ENCODE measurements around the gene RNF145.
"Not testable (repeated sequence)": the region's sequence is repeated elsewhere in the genome, so short reads cannot be mapped to it uniquely, and the experiment has no call there.

Gene RNF145

DNA sequence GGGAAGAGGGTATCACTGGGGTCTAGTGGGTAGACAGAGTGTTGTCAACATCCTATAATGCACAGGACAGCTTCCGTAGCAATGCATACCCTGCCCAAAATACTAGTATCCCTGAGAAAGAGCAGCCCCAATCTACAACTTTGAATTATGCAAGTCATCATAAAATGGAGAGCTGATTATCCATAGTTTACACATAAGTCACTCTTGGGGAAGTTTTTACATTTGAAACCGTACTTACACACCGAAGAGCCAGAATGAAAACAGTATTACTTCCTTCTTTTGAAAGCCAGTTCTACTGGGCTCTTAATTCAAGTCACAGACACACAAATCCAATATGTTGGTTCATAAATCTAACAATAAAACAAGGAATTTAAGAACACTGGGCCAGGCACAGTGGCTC, 21.6 kb downstream of the RNF145 start:
- no peak for DNase-seq

DNA sequence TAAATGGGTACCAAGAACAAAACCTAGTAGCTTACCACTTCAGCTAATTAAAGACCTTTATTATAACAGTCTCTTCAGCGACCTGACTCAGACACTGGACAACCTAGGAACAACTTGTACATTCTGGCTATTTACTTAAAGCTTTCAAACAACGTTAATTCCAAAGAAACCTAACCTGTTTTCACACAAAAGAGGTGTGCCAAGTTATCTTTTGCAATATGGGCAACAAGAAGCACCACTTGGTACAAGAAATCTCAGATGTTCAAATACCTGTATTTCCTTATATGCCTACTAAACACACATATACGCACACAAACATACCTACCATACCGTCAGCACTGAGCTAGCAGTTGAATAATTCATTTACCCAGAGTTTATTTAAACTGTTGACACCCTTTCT, 23.0 kb downstream of the RNF145 start:
- no peak for DNase-seq

DNA sequence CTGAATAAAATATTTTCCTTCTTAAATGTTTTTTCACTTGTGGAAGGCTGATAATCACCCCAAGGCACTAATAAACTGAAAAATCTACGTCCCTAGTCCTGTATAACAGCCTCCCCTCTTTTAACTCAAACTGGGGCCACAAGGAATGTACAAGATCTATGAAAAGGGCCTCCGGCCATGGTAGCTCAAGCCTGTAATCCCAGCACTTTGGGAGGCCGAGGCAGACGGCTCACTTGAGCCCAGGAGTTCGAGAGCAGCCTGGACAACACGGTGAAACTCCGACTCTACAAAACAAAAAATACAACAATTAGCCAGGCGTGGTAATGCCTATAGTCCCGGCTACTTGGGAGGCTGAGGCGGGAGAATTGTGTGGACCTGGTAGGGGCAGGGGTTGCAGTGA, 23.6 kb downstream of the RNF145 start:
- no peak for DNase-seq

DNA sequence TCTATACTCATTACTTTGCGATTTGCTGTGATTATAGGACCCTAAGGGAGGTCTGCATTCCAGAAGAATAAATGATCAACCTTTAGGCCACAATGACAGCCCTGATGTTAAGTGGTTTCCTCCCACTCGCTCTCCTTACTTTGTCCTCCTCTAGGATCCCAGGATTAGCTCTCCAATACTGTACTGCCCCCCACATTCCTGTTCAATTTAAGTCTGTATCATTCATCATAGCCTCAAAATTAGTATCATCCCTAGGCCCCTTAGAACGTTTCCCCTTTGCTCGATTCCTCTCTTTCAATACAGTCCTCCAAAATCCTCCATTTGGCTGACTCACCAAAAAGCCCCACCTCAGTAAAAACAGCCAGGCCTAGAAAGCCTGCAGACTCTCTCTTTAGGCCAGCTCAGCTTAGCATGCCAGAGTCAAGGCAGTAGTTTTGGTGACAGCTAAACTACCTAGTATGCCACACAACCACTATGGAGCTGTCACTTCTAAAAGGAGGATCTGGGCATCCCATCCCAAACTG, 24.4 kb downstream of the RNF145 start:
- no peak for DNase-seq

DNA sequence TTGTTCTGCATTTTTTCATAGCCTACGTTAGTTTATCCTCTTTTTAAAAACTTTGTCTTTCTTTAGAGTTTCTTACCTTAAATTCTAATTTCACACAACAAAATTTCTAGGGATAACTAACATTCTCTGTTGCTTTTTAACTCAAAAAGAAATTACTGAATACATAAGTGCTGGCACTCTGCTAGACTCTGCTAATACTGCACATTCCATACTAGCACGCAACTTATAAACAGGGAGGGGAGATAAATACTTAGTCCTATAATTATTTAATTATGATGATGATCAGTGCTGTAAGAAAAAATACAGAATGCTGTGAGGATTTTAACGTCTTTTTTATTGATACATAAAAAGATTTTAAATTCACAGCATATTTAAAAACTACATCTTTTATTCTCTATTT, 25.1 kb downstream of the RNF145 start:
- DNase-seq, result no peak

DNA sequence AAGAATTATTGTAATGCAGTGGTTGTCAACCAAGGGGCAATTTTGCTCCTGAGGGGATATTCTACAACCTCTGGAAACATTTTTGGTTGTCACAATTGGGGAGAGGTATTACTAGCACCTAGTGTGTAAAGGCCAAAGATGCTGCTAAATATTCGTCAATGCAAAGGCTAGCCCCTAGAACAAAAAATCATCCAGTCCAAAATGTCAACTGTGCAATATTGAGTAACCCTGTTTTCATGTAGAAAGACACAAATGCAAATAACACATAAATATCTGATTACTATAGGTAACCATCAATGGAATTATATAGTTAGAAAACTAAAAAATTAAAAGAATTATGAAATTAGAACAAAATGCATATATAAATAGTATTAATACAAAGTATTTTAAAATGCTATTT, 26.1 kb downstream of the RNF145 start:
- no peak for DNase-seq

DNA sequence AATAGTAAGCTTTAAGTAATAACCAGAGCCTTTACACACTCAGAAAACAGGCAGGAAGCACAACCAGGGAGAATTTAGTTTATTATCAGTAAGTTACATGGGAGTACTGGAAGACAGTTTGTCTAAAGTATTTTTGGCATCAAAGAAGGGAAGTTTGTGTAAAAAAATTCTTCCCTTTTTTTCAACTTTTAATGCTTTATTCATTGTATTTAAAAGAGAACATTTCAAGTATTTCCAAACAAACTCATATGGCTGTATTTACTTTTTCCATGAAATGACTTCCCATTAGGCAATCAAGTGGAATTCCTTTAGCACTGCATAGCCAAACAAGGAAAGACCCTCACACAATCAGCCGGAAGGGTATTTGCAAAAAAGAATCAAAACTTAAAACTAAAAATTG, 26.7 kb downstream of the RNF145 start:
- no peak for DNase-seq

DNA sequence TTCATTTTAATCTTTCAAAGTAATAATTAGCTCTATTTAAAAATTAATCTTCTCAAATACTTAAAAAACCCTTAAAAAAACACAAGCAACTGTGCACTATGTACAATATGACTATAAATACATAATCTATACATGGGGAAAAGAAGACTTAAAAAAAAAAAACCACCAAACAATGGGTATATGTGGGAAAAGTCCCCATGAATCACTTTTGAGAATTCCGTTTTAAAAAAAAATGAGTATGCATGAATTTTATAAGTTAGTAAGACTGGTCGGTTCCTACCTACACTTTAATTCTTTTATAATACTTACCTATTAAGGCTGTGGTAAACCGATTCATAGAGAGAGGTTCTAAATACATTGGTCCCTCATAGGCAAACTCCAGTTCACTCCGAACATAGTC, 27.7 kb downstream of the RNF145 start:
- no peak for DNase-seq

DNA sequence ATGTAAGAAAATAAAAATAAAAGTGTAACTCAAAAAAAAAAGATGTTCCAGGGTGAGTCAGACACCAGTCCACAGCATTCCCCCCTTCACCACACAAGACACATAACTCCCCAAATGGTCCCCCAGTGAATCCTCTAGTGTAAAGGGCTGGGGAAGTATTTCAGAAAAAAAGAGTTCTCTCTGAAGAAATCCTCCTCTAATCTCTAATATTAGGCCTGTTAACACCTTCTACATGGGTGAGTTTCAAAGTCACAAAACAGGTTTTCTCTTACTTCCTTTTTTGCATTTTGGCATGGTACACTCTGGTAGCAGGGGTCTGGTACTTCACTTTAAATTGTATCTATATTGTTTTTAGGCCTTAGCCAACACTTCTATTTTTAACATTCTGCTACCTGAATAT, 28.2 kb downstream of the RNF145 start:
- no peak for DNase-seq

DNA sequence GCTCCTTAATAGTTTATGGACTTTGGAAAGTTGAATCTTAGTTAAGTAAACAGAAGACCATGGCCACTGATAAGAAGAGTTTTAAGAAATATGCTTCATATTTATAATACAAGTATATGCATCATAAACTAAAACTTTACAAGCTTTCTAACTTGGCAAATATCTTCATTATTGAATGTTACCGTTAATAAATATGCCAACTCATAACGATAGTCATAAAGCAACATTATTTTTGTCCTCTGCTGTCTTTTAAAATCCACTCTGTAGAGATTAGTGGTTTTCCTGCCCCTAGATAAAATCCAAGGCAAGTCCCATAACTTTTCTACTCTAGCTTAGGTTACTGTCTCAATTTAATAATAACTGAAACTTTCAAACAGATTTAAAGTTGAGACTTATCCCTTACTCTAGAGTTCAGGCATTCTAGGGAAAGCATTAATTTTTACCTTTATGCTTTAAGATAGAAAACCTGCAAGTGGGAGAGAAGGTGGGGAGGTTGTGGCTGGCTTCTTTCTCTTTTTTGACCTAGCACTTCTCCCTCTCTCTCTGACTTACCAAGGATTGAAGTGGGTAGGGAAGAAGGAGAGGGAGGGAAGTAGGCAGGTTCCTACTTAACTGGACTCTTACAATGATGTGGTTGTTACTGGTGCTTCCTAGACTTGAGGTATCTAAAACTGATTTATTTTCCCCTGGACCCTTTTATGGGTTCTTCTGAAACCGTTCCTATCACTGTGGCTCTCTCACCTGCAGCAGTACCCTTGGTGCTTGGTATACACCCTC, 29.6 kb downstream of the RNF145 start:
- DNase-seq, result no peak

DNA sequence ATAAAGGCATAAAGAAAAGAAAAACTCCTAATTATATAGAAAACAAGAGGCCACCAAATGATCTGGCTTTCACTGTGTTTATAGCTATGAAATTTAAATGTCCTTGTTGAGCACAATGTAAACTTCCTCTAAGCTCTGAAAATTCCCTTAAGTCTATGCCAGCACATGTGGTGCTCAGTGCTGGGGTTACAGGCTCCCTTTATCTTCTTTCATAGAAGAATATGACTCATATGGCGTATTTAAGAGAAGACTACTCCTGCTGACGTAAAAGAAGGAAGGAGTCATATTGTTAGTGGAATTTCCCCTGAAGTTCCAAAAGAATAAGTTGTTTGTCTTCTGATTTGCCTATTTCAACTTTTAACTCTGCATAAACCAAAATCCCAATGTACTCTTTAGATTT, 30.4 kb downstream of the RNF145 start:
- no peak for DNase-seq

DNA sequence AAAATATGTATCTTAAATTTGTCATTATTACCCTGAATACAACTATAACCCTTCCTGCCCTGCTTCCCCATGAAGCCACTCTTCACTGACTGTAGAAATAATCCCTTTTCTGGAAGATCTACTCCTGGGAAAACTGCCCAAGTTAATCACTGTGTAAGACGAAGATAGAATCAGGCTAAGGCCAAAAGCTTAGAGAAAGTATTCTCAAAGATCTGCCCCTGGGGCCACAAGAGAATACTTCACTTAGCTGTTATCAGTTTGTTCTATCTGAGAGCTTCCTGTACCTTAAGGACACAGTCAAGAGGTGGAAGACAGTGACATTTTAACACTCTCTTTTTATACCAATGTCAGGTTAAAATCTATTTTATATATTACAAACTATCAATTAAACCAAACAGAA, 33.8 kb downstream of the RNF145 start:
- DNase-seq, result no peak

DNA sequence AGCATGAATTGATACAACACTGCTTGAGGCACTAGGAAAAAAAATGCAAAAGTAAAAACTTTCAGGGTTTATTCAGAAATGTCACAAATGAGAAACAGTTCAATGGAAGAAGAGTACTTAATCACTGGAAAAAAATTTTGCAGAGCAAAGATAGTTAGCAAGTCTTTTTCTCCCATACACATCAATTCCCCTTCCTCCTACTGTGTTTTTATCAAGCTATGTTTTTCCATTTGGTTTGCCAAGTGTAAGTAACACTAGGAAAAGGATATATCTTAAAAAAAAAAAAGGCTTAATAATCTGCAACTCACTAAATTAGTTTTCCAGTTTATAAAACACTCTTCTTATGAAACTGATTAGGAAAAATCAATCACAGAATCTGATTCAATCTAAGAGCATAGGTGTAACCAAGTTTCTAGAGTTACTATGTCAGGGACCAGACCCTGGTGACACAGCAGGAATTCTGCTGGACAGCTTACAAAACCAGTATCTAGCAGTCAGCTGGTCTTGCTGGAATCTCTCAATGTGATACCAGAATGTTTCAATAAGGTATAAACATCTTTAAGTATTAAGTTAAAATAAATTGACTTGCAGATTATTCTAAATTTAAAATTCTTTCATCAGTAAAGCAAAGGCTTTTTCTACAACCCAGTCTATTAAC, 34.7 kb downstream of the RNF145 start:
- DNase-seq, result no peak

DNA sequence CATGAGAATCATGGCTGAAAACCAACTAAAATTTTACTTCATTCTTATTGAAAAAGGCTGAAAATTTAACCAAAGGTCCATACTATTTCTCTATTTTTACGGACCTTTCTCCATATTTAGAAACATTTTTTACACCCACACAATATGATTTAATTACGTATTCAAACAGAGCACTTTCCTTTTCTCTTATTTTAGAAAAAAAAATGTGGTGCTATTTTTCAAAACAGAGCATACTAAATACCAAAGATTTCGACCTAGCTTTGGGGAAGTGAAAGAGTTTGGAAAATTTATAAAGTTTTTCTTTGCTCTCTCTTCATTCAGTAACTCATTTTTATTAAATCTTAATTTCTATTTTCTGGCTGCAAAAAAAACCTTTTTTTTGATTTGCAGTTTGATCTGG, 38.1 kb downstream of the RNF145 start:
- no peak for DNase-seq

DNA sequence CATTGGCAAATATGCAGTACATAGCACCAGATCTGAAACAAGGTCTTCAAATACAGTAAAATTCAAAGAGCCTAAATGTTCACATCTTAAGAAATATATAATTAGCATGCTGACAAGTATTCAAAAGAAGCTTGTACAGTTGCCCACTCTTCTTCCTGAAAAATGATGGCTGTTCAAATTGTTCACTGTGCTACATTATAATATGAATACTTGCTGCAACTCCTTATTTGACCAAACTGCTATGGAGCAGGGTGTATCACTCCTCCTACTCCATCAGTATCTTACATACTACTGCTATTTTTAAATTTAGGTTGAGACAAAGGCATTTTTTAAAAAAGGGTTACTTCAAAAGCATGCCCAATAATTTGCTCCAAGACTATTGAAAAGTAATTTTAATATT, 39.3 kb downstream of the RNF145 start:
- no peak for DNase-seq

DNA sequence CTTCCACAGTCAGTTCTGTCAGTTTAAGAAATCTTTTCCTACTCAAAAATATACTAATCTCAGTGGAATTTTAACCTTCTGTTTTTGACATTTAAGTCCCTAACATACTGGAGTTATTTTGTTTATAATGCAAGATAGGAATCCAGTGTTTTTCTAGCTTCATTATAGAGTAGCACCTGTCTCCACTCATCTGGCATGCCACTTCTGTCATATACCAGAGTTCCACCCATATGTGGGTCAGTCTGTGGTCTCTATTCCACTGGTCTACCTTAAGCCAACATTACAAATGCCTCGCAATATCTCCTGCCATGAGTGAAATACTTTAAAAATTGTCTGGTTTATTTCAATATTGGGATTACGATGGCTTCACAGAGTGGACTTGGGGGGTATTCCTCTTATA, 42.9 kb downstream of the RNF145 start:
- no peak for DNase-seq

DNA sequence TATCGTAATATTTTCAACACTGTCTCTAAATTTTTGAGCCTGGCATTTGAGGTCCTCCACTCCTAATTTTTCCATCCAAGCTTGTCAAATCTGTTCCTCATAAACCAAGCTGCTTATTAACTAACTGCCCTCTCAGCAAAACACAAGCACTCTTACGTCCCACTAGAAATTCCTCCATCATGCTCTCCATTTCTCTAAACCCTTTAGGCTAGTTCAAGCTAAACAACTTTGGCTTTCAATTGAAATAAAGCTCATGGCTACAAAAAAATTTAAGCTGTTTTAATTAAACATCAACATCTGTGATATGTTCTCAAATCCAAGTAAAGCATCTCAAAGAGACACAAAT, 45.7 kb downstream of the RNF145 start:
- DNase-seq, result no peak

DNA sequence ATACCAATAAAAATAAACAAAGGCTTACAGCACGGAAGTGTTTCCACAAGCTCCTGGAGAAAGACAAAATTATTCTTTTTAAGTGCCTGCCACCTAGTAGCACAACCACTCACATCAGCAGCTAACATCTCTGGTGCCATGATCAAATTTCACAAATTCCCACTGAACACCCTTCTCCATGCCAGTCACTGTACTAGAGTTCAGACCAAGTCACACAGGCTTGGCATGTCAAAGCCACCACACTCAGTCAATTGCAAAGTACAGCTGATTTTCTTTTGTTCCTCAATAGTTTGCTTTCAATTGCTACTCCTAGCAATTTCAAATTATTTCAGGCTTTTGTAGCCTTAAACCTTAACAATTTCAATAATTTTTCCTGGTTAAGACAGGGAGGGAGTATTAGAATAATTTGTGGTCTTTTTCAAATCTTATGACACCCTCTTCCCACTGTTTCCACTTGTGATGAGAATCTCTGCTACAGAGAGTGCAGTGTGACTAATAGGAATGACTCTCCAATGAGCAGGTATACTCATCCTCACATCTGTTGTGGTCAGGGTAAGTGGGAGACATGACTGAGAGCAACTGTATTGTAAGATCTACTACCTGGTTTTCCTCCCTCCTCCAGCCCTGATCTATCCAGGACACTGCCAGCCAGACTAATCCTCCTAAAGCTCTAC, 46.2 kb downstream of the RNF145 start:
- no peak for DNase-seq

DNA sequence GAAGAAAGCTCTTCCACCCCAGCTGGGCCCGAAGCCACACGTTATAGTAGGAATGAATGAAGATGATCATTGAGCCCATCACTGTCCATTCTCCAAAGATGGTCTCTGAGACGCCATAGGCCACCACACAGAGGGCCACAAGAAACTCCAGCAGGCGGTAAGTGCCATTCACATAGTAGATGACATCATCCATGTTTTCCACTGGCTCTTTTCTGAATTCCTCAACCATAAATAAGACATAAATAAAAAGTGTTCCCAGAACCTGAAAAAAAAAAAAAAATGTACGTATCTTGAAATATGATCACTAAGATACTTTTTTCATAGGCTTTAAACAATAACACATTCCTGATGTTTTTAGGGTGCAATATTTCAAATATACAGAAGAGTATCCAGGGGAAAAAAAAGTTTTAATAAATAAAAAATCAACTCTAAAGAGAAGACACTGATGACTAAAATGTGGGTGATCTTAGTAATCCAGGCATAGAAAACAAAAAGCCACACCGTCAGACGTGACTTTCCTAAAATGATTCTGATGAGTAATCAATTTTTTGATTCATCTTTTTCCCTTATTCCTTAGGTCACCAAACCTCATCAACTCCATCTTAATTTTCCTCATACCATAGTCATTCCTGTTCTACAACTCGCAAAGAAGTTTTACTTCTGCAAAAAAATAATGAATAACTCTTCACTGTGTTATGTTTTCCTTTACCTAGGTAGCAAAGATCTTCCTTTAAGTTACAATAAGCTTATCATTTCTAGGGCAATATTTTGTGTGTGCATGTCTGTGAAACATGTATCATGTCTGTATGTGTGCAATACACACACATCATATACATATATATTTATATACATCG, 47.8 kb downstream of the RNF145 start:
- DNase-seq, result no peak

DNA sequence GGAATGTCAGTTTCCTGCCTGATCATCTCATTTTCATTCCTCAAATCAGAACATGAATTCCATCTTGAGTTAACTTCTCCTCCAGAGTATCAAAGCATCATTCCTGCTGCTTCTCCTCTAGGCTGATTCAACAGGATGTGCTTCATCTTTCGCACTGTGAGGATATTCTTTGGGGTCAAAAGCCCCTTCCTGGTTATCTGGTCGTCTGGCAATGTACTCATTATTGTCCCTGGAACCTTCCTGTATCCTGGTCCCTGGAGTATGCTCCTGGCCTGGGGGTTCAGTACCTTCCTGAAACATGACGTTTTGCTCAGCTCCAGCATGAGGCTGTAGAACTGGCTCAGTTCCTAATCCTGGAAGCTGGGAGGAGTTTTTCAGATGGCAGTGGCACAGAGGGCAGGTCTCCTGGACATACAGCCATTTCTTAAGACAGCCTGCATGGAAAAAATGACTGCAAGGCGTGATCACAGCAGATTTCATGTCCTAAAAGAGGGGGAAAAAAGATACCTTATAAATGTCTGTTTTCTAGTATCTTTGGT, 50.7 kb downstream of the RNF145 start:
- DNase-seq, result not testable (repeated sequence)

DNA sequence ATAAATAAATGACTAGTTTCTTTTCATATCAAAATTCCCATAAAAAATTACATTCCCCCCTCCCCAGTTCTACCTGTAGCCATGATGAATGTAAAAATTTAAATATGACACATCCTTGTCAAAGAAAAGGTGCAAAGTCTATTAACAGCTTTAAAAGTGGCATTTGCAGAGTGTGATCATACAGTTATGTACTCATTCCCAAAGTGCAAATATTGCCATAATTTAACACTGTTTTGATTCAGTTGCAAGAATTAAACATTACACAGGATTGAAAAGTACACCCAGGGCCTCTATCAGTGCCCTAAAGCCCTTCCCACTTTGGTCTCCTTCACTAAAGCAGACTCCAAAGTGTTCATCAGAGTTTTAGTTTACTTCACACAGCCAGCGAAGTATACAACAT, 51.8 kb downstream of the RNF145 start:
- no peak for DNase-seq

DNA sequence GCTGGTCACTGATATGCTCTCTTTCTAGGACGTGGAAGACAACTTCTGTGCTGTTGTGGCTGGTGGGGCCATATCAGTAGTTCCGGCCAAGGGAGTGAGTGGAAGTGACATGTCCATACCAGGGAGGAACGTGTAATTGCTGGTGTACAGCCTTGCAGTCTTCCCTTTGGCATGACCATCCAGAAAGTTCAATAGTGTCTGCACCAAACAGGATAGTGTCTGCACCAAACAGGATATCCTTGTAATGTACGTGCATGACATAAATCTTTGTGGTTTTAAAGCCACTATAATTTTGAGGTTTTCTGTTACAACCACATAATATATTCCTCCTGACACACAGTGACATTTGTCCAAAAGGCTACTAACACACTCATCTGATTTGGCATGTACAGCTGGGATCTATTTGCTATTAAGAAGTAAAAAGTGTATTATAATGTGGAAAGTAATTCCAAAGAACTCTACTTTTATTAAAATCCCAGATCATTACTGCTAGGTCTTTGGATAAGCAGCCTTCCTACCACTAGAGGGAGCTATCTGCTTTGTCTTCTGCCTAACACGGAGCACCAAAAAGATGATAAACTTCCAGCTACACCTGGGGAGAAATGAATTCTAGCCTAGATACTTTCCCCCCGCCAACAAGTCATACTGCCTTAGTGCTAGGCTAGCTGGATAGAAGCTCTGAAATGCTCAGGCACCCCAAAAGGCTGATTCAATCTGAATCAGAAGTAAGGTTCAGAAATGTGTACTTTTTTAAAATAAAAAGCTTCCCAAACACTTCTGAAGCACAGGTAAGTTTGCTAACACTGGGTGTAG, 52.7 kb downstream of the RNF145 start:
- no peak for DNase-seq

Measured in 8988T (cell line).